Keratinocyte (primary cell): Measurements from ENCODE around the gene AFAP1L2. TPM values are rescaled to one million over a fixed set of nuclear protein-coding genes. Genes with fewer than 3 reads are reported as not detected.

Source experiments
- DNase-seq: peaks from one replicate; pipeline ENCODE4 v3.0.0-alpha.2; 2011; ENCODE audit warnings: low read depth, missing footprints, low spot score
- FAIRE-seq: peaks from 2 replicates; lab custom pipeline; 2011; peaks lifted over from hg19 to GRCh38; lab: Jason Lieb, UNC
- H2AFZ ChIP-seq: 2 replicates; pipeline ENCODE4 v1.6.0; 2012; ENCODE audit warnings: low read length, control low read depth, inconsistent platforms; ENCODE audit not compliant: control insufficient read depth
- H3K27ac ChIP-seq: 2 replicates; pipeline ENCODE4 v1.5.1; 2011; ENCODE audit warnings: low read length; ENCODE audit not compliant: control insufficient read depth, insufficient read depth
- H3K27me3 ChIP-seq: 3 replicates; pipeline ENCODE4 v1.6.0; 2011; ENCODE audit warnings: low read length; ENCODE audit not compliant: control insufficient read depth, insufficient read depth; ENCODE audit errors: extremely low read depth
- H3K36me3 ChIP-seq, 2 experiments: 2 replicates in 1 of 2; 3 replicates in 1 of 2; pipeline ENCODE4 v1.5.1; 2011; ENCODE audit warnings: low read length in 2 of 2, mild to moderate bottlenecking in 1 of 2; ENCODE audit not compliant: control insufficient read depth in 2 of 2, insufficient read depth in 2 of 2; ENCODE audit errors: extremely low read depth in 1 of 2
- H3K4me1 ChIP-seq: 3 replicates; pipeline ENCODE4 v1.5.1; 2011; ENCODE audit warnings: low read length; ENCODE audit not compliant: control insufficient read depth, insufficient read depth; ENCODE audit errors: extremely low read depth
- H3K4me2 ChIP-seq: 3 replicates; pipeline ENCODE4 v1.6.0; 2011; ENCODE audit warnings: low read depth, low read length; ENCODE audit not compliant: control insufficient read depth, insufficient read depth; ENCODE audit errors: extremely low read depth
- H3K4me3 ChIP-seq, 3 experiments: fragments of 200-600 bp in 1 of 3; sonication (generic) in 1 of 3; 2 replicates in 2 of 3; 3 replicates in 1 of 3; pipeline ENCODE4 v1.5.1; 2011 to 2016; ENCODE audit warnings: low read length in 3 of 3, mild to moderate bottlenecking in 3 of 3, control low read depth in 2 of 3, inconsistent platforms in 1 of 3, low read depth in 1 of 3, mixed read lengths in 1 of 3, mixed run types in 1 of 3, moderate library complexity in 1 of 3; ENCODE audit not compliant: control insufficient read depth in 2 of 3, insufficient read depth in 2 of 3; ENCODE audit errors: extremely low read depth in 1 of 3
- H3K79me2 ChIP-seq: 2 replicates; pipeline ENCODE4 v1.6.0; 2012; ENCODE audit warnings: low read length; ENCODE audit not compliant: control insufficient read depth, insufficient read depth
- H3K9ac ChIP-seq: 3 replicates; pipeline ENCODE4 v1.6.0; 2011; ENCODE audit warnings: low read length; ENCODE audit not compliant: control insufficient read depth, insufficient read depth; ENCODE audit errors: extremely low read depth
- H3K9me1 ChIP-seq: 3 replicates; pipeline ENCODE4 v1.6.0; 2011; ENCODE audit warnings: low read length; ENCODE audit not compliant: control insufficient read depth, insufficient read depth; ENCODE audit errors: extremely low read depth
- H3K9me3 ChIP-seq: 2 replicates; pipeline ENCODE4 v1.5.1; 2012; ENCODE audit warnings: low read depth, low read length; ENCODE audit not compliant: control insufficient read depth
- H4K20me1 ChIP-seq: 3 replicates; pipeline ENCODE4 v1.6.0; 2011; ENCODE audit warnings: low read length; ENCODE audit not compliant: control insufficient read depth, insufficient read depth; ENCODE audit errors: extremely low read depth
- CTCF ChIP-seq, 3 experiments: IDR thresholded peaks in 1 of 3; conservative IDR thresholded peaks in 1 of 3; optimal IDR thresholded peaks in 1 of 3; 2 replicates in 2 of 3; 3 replicates in 1 of 3; pipeline versions ENCODE3 to v1.5.1; 2011; ENCODE audit warnings: low read length in 3 of 3, mild to moderate bottlenecking in 3 of 3, moderate library complexity in 2 of 3, control low read depth in 1 of 3, inconsistent platforms in 1 of 3; ENCODE audit not compliant: insufficient read depth in 2 of 3; ENCODE audit errors: extremely low read depth in 1 of 3
- EZH2 ChIP-seq: IDR thresholded peaks from one replicate; pipeline ENCODE4 v1.6.1; 2012; ENCODE audit warnings: inconsistent platforms, mild to moderate bottlenecking, low read length, moderate library complexity
- dilution Hi-C: fragments of 300-500 bp; cut with MboI; formaldehyde crosslinking; loops from one replicate; pipeline ENCODE4 v1.7.0; 2020; ENCODE audit warnings: low sequenced_read_pairs; ENCODE audit not compliant: extremely low pct_ligation_motif_present
- polyA plus RNA-seq, 5 experiments: library from polyadenylated mRNA; depleted of rRNA in 3 of 5; stranded (reverse) in 3 of 5; stranded (forward) in 1 of 5; unstranded in 1 of 5; fragments of >200 nt; gene quantifications; 1 replicate in 1 of 5; 2 replicates in 3 of 5; 3 replicates in 1 of 5; pipeline versions ENCODE4 v1.2.1 to v1.2.3, GENCODE V29; 2011 to 2012; ENCODE audit warnings: missing spikeins in 2 of 5, low read depth in 1 of 5, low replicate concordance in 1 of 5

Gene AFAP1L2
- polyA plus RNA-seq, 1 donor (not counting 4 experiments of a cell fraction or from before 2014, with no cell fraction given) = 40.4 TPM

- H3K36me3 ChIP-seq = peaks cover 3 to 12% of the 10 kb centered on the region in 2 experiments
- H3K4me2 ChIP-seq = no peak overlapping the region
- H3K27me3 ChIP-seq = no peaks in the 10 kb centered on the region
- no peaks in the 10 kb centered on the region for H4K20me1 ChIP-seq
- no peaks in the 10 kb centered on the region for H3K9me3 ChIP-seq
- dilution Hi-C loops = no loop called here
- TF ChIP-seq EZH2 = no peak
- no peak for TF ChIP-seq CTCF (optimal IDR thresholded peaks at IDR 0.05 in 1 of 3, IDR thresholded peaks at IDR 0.05 in 1 of 3, conservative IDR thresholded peaks at IDR 0.05 in 1 of 3; ENCODE audit: extremely low read depth in 1 of 3, insufficient read depth in 2 of 3, low read length in 3 of 3)
- H3K4me3 ChIP-seq = no peak overlapping the region
- H3K79me2 ChIP-seq = no peaks in the 10 kb centered on the region
- no peak overlapping the region for H3K27ac ChIP-seq
- no peak overlapping the region for H3K9ac ChIP-seq
- FAIRE-seq = no peak
- no peak overlapping the region for H2AFZ ChIP-seq
- H3K9me1 ChIP-seq = no peaks in the 10 kb centered on the region
- H3K4me1 ChIP-seq = no peaks in the 10 kb centered on the region
- no peak for DNase-seq
Measured at GRCh38 chr10:114288424-114289095, 115.7 kb downstream of the AFAP1L2 start.

- H3K27ac ChIP-seq = no peak overlapping the region
- H3K36me3 ChIP-seq = peaks cover 3 to 12% of the 10 kb centered on the region in 2 experiments
- dilution Hi-C loops = no loop called here
- H3K4me2 ChIP-seq = no peak overlapping the region
- no peak overlapping the region for H3K9ac ChIP-seq
- no peaks in the 10 kb centered on the region for H3K9me1 ChIP-seq
- no peak overlapping the region for H2AFZ ChIP-seq
- FAIRE-seq (no peak), DNase-seq (no peak)
- TF ChIP-seq EZH2 (no peak), CTCF (optimal IDR thresholded peaks at IDR 0.05 in 1 of 3, IDR thresholded peaks at IDR 0.05 in 1 of 3, conservative IDR thresholded peaks at IDR 0.05 in 1 of 3; ENCODE audit: extremely low read depth in 1 of 3, insufficient read depth in 2 of 3, low read length in 3 of 3) (no peak)
- H4K20me1 ChIP-seq = no peaks in the 10 kb centered on the region
- no peak overlapping the region for H3K4me3 ChIP-seq
- H3K4me1 ChIP-seq = no peaks in the 10 kb centered on the region
- no peaks in the 10 kb centered on the region for H3K79me2 ChIP-seq
- H3K27me3 ChIP-seq = no peaks in the 10 kb centered on the region
- H3K9me3 ChIP-seq = no peaks in the 10 kb centered on the region
Measured at GRCh38 chr10:114286921-114287320, 117.4 kb downstream of the AFAP1L2 start.
